B cell (primary cell): Measurements from ENCODE around the gene RPS19. TPM values are rescaled to one million over a fixed set of nuclear protein-coding genes. Genes with fewer than 3 reads are reported as not detected.
A peak's percentile ranks its signal among the peaks of the same experiment; 100 is the strongest.

Source experiments
- ATAC-seq: fragments of 200-7000 bp; cut with Tn5 transposase; one replicate; pipeline ENCODE4 v1.10.0; 2021; ENCODE audit warnings: low read depth, mild to moderate bottlenecking, moderate number of reproducible peaks, moderate library complexity
- CTCF ChIA-PET: fragments of 350-600 bp; sonication (Branson Sonifier 250); formaldehyde crosslinking; loops from one replicate; lab custom pipeline; 2021; ENCODE audit warnings: antibody characterized with exemption, inconsistent platforms; lab: Charles Lee
- POLR2A ChIA-PET: fragments of 350-600 bp; sonication (Branson Sonifier 250); formaldehyde crosslinking; loops from one replicate; lab custom pipeline; 2021; ENCODE audit warnings: antibody characterized with exemption; lab: Charles Lee
- DNase-seq: peaks from one replicate; pipeline ENCODE4 v3.0.0; 2013
- H2AFZ ChIP-seq: 2 replicates; pipeline ENCODE4 v1.6.1; 2012; ENCODE audit warnings: mild to moderate bottlenecking, low read depth, low read length; ENCODE audit not compliant: insufficient read depth, poor library complexity, severe bottlenecking
- H3K27ac ChIP-seq, 2 donors: 1 replicate in 1 of 2; 2 replicates in 1 of 2; pipeline ENCODE4 v1.5.1; 2012 to 2013; ENCODE audit warnings: low read length in 2 of 2, mild to moderate bottlenecking in 2 of 2, moderate library complexity in 1 of 2
- H3K27me3 ChIP-seq, 4 experiments: fragments of 200-600 bp in 1 of 4; sonication (generic) in 1 of 4; replicated peaks in 1 of 4; 1 replicate in 2 of 4; 2 replicates in 2 of 4; pipeline versions ENCODE4 v1.6.1 to v1.7.0; 2013 to 2016; ENCODE audit warnings: low read length in 3 of 4, mild to moderate bottlenecking in 2 of 4, mixed read lengths in 1 of 4, moderate library complexity in 1 of 4; ENCODE audit not compliant: insufficient read depth in 4 of 4, control insufficient read depth in 3 of 4; ENCODE audit errors: control extremely low read depth in 1 of 4
- H3K36me3 ChIP-seq, 2 experiments: replicated peaks in 1 of 2; 1 replicate in 1 of 2; 2 replicates in 1 of 2; pipeline versions ENCODE4 v1.6.1 to v1.7.1; 2013; ENCODE audit warnings: low read length in 1 of 2; ENCODE audit not compliant: insufficient read depth in 2 of 2, control insufficient read depth in 1 of 2; ENCODE audit errors: control extremely low read depth in 1 of 2, extremely low read depth in 1 of 2
- H3K4me1 ChIP-seq, 2 donors: fragments of 200-600 bp in 1 of 2; sonication (generic) in 1 of 2; 1 replicate in 1 of 2; 2 replicates in 1 of 2; pipeline versions ENCODE4 v1.5.1 to v1.6.1; 2013 to 2017; ENCODE audit warnings: low read length in 2 of 2; ENCODE audit not compliant: control insufficient read depth in 2 of 2, insufficient read depth in 2 of 2
- H3K4me2 ChIP-seq: replicated peaks from 2 replicates; pipeline ENCODE3; 2012; ENCODE audit warnings: mild to moderate bottlenecking, low read depth, low read length; ENCODE audit not compliant: poor library complexity, severe bottlenecking
- H3K4me3 ChIP-seq, 5 experiments: fragments of 200-600 bp in 1 of 5; sonication (generic) in 1 of 5; 1 replicate in 3 of 5; 2 replicates in 2 of 5; pipeline versions ENCODE4 v1.5.1 to v1.7.0; 2011 to 2016; ENCODE audit warnings: low read length in 4 of 5, mild to moderate bottlenecking in 4 of 5, low read depth in 2 of 5, control low read depth in 1 of 5, moderate library complexity in 1 of 5; ENCODE audit not compliant: insufficient read depth in 1 of 5; ENCODE audit errors: control extremely low read depth in 1 of 5, extremely low read depth in 1 of 5
- H3K79me2 ChIP-seq: fragments of 200-600 bp; sonication (generic); one replicate; pipeline ENCODE4 v1.6.0; 2016; ENCODE audit warnings: low read length; ENCODE audit not compliant: control insufficient read depth, insufficient read depth
- H3K9ac ChIP-seq: fragments of 200-600 bp; sonication (generic); 2 replicates; pipeline ENCODE4 v1.6.1; 2017; ENCODE audit warnings: mild to moderate bottlenecking, low read length, moderate library complexity
- H3K9me3 ChIP-seq, 3 donors: one replicate each; pipeline versions ENCODE4 v1.6.1 to v1.7.1; 2013; ENCODE audit warnings: low read length in 2 of 3; ENCODE audit not compliant: control insufficient read depth in 2 of 3, insufficient read depth in 1 of 3; ENCODE audit errors: control extremely low read depth in 1 of 3
- H4K20me1 ChIP-seq: 2 replicates; pipeline ENCODE4 v1.6.0; 2012; ENCODE audit warnings: mild to moderate bottlenecking, low read length; ENCODE audit not compliant: insufficient read depth, control insufficient read depth, poor library complexity, severe bottlenecking
- H3K27ac Mint-ChIP-seq: one replicate; pipeline ENCODE4 v1.8.0; 2021; ENCODE audit warnings: mixed read lengths
- H3K27me3 Mint-ChIP-seq: one replicate; pipeline ENCODE4 v1.8.0; 2021; ENCODE audit warnings: mixed read lengths
- H3K4me1 Mint-ChIP-seq: one replicate; pipeline ENCODE4 v1.8.0; 2021; ENCODE audit warnings: mixed read lengths
- H3K4me3 Mint-ChIP-seq: one replicate; pipeline ENCODE4 v1.8.0; 2021; ENCODE audit warnings: mixed read lengths
- H3K9me3 Mint-ChIP-seq: one replicate; pipeline ENCODE4 v1.8.0; 2022; ENCODE audit warnings: mixed read lengths; ENCODE audit not compliant: insufficient read depth
- CTCF ChIP-seq: fragments of 200-600 bp; IDR thresholded peaks from one replicate; pipeline ENCODE4 v1.8.0; 2022; ENCODE audit warnings: antibody characterized with exemption, mild to moderate bottlenecking
- EZH2 ChIP-seq: IDR thresholded peaks from 2 replicates; pipeline ENCODE4 v1.6.1; 2012; ENCODE audit warnings: borderline replicate concordance, low read depth, mild to moderate bottlenecking, moderate library complexity, low read length; ENCODE audit not compliant: insufficient read depth, poor library complexity, severe bottlenecking
- WGBS: methylation state at CpG from one replicate; pipeline ENCODE4 v1.1.5; 2013; ENCODE audit warnings: missing lambda C conversion rate; ENCODE audit not compliant: insufficient coverage; 5-methylcytosine and 5-hydroxymethylcytosine counted together
- intact Hi-C: fragments of 100-400 bp; cut with micrococcal nuclease; formaldehyde crosslinking; loops from one replicate; pipeline ENCODE4 v1.10.0; 2022
- polyA plus RNA-seq: library from polyadenylated mRNA; depleted of rRNA; stranded (reverse); fragments of >200 nt; gene quantifications from 2 replicates; pipeline ENCODE4 v1.2.3, GENCODE V29; 2012
- total RNA-seq, 2 donors: library from RNA; stranded (reverse); fragments of 120-200 nt in 1 of 2; gene quantifications; 1 replicate in 1 of 2; 2 replicates in 1 of 2; pipeline versions ENCODE4 v1.2.3 to v1.2.4, GENCODE V29; 2013 to 2022

Gene RPS19
- total and polyA plus RNA-seq, 2 donors (not counting 1 experiment from before 2014, with no cell fraction given): 3,322 to 9,144 TPM

GRCh38 chr19:41919948-41920712, 60.1 kb downstream of the RPS19 start:
- H3K4me3 ChIP-seq: no peak overlapping the region
- CTCF ChIA-PET: interaction anchor here (1.1 to 2.0 kb wide), 4 partner anchors 21 to 48 kb away, joined by 3 to 7 read pairs (median 4); no protein-coding TSS in a partner anchor

More at GRCh38 chr19:41919948-41920712, 60.1 kb downstream of the RPS19 start:
- H3K36me3 ChIP-seq: no peaks in the 10 kb centered on the region
- H3K27ac ChIP-seq: no peak overlapping the region
- TF ChIP-seq CTCF (no peak), EZH2 (no peak)
- no peak overlapping the region for H3K9ac ChIP-seq
- peaks cover 16% of the 10 kb centered on the region for H3K27me3 Mint-ChIP-seq
- 96% methylated on average over 33 of the region's 33 CpGs for WGBS
- H4K20me1 ChIP-seq: peaks cover 10% of the 10 kb centered on the region
- no peak overlapping the region for H3K4me3 Mint-ChIP-seq
- peaks cover 21% of the 10 kb centered on the region for H3K4me1 Mint-ChIP-seq
- peaks cover 10% of the 10 kb centered on the region for H3K79me2 ChIP-seq
- H2AFZ ChIP-seq: no peak overlapping the region
- DNase-seq: peak; percentile 25
- H3K9me3 ChIP-seq: peaks cover 0 to 22% (median 0%) of the 10 kb centered on the region in 3 donors
- H3K4me1 ChIP-seq: peaks cover 53 to 54% of the 10 kb centered on the region in 2 donors
- no peaks in the 10 kb centered on the region for H3K9me3 Mint-ChIP-seq
- POLR2A ChIA-PET: interaction anchor here (1.1 kb wide), 1 partner anchor 9 kb away, joined by 3 read pairs; no protein-coding TSS in a partner anchor
- no peak overlapping the region for H3K4me2 ChIP-seq
- no peak overlapping the region for H3K27ac Mint-ChIP-seq
- peaks cover 0 to 58% (median 41%) of the 10 kb centered on the region in 4 experiments for H3K27me3 ChIP-seq
- intact Hi-C loops: no loop called here
- ATAC-seq: no peak
